NCI-H2081 treated with DMSO at 0.1 percent for 48 hours (cell line): ENCODE results near the gene HEMGN.

Experiments
- DNase-seq: peaks from one replicate; lab custom pipeline; 2025; lab: John Stamatoyannopoulos, UW

The HEMGN gene

GRCh38 chr9:97930972-97931371 lies 7.0 kb downstream of the HEMGN start:
- no peak for DNase-seq

DNA sequence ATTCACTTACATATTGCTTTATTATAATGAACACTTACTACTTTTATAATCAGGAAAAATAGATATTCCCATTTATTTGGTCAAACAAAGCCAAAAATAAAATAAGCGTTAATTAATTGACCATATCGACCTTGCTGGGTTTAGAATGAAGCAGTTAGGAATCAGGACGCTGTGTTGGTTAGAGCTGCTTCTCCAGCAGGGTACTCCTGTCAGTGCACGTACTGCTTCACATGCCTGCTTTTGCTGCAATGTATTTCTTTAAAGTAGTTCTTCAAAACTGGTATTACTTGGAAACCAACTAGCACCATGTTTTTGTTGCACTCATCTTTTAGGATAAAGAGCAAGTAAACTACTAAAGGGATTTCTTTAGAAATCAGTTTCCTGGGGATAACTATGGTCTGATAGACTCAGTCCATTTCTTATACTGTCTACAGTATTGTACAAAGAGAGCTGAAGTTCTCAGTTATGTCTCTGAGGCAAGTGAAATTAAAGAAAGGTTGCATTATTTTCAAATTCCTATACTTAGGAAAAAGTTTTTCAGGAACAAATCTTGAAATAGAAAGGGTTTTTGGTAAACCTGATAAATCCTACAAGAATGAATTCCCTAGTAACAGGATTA lies 8.9 kb downstream of the HEMGN start:
- no peak for DNase-seq

GRCh38 chr9:97925497-97926334 lies 12.3 kb downstream of the HEMGN start:
- no peak for DNase-seq

DNA sequence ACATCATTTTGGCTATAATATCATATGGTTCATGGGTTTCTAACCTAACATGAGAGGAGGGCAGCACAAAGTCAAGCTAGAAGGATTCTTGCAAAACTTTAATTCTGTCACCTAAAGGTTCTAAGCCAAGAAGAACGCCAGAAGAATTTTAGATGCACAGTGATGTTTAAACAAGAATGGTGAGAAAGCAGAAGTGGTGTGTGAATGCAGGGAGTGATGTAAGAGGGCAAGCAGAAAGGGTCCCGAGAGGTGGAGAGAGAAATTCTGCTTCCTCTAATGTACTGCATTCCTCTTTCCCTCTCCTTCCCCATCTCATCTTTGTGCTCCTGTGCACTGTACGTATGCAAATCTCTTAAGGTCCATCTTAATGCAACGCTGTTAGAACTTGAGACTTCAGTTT lies 13.6 kb downstream of the HEMGN start:
- no peak for DNase-seq

GRCh38 chr9:97923529-97924108 lies 14.4 kb downstream of the HEMGN start:
- DNase-seq, result peak; percentile 76

DNA sequence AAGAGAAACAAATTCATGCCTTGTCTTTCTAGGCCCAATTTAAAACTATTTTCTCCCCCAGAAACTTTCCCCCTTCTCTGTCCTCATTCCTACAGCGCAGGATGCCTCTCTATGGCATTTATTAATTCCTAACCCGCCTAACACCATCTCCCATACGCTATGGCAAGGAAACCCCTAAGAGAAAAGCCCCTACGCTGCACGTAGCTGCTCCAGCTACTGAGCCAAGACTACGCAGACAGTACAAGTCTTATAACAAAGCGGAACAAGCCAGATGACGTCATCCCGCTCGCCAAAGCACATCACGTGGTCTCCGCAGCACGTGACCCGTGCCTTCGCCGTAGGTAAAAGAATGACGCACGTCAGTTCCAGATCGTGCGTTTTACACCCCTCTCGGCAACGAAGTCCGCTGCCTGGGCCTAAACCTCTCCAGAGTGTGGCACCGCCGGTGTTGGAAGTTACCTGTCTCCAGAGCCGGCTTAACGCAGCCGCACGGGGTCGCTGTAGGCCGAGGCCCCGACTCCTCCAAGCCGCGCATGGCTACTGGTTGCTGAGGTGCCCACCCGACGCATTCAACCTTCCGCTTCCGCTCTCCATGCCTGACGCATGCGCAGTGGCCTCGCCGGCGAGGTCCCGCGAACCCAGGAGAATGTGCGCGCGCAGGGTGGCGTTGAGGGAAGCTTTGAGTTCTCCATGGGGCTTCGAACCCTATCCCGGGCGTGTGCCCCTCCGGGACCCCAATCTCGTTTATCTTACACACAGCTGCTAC lies 15.8 kb downstream of the HEMGN start, which contains the start of gene TRMO:
Gene TRMO (minus strand): TSS at position 542 of the 766 bp plus-strand sequence. CDS start 7 bp downstream, at position 535.
- peak; percentile 92 for DNase-seq

DNA sequence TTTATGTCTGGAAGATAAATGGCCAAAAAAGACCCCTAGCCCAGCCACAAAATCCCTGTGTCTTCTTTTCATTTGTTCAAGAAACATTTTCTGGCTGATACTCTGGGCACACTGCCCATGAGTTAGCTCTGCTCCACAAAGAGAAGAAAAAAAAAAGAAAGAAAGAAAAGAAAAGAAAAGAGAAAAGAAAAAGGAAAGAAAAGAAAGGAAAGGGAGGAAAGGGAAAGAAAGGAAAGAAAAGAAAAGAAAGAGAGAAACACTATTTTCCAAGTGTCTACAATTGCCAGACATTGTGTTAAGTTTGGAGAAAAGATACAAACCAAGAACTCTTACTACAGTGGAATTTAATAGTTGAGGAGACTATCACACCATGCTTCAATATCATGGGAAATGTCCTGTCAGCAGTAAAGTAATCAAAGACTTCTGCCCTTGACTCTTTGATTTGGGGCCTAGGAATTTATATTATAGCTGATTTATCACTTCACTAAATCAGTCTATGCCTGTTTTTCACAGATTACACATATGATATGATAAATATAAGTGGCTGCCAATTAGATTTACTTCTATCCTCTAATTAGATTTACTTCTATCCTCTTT lies 18.7 kb downstream of the HEMGN start:
- no peak for DNase-seq

GRCh38 chr9:97918611-97919010 lies 19.4 kb downstream of the HEMGN start:
- no peak for DNase-seq

- no peak for DNase-seq
Observed at GRCh38 chr9:97911970-97912369, 26.0 kb downstream of the HEMGN start.

DNA sequence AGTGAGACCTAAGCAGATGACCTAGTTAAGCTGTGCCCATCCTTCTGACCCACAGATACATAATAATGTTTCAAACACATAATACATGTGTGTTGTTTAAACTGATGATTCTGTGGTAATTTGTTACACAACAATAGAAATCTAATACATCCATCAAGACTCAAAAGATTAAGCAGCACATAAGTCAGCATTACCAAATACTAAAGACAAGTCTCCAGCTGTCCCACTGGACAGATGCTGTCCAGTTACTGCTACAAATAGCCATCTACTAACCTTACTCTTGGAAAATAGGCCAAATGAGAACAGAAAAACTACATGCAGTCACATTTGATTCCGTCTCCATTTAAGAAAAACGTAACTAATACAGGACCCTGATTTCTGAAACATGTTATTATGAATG lies 26.4 kb downstream of the HEMGN start:
- DNase-seq, result no peak

- no peak for DNase-seq
Observed at GRCh38 chr9:97910357-97910756, 27.6 kb downstream of the HEMGN start.

DNA sequence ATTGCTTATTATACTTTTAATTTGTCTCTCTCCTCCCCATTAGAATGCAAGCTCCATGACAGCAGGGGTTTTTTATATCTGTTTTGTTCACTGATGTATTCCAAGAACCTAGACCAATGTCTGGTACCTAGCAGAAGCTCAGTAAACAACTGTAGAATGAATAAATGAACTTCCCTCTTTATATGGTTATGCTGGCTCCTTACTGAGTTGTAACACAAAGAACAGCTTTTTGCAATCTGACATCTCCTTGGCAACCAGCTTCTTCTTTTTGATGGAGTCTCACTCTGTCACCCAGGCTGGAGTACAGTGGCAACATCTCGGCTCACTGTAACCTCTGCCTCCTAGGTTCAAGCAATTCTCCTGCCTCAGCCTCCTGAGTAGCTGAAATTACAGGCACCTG lies 29.3 kb downstream of the HEMGN start:
- no peak for DNase-seq

DNA sequence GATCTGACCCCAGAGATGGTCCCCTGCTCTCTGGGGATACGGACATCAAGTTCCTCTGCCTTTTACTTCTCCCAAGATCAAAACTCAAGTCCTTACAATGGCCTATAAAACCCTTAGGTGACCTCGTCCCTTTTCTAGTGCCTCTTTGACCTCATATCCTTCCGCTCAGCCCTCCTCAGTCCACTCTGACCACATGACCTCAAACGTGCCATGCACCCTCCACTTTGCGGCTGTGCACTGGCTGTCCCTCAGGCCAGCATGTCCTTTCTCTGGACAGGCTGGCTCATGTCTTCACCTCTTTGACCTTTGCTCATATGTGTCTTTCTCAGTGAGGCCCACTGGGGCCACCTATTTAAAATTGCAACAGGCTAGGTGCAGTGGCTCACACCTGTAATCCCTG lies 30.3 kb downstream of the HEMGN start:
- DNase-seq, result no peak

- no peak for DNase-seq
Observed at GRCh38 chr9:97907046-97907445, 30.9 kb downstream of the HEMGN start.

DNA sequence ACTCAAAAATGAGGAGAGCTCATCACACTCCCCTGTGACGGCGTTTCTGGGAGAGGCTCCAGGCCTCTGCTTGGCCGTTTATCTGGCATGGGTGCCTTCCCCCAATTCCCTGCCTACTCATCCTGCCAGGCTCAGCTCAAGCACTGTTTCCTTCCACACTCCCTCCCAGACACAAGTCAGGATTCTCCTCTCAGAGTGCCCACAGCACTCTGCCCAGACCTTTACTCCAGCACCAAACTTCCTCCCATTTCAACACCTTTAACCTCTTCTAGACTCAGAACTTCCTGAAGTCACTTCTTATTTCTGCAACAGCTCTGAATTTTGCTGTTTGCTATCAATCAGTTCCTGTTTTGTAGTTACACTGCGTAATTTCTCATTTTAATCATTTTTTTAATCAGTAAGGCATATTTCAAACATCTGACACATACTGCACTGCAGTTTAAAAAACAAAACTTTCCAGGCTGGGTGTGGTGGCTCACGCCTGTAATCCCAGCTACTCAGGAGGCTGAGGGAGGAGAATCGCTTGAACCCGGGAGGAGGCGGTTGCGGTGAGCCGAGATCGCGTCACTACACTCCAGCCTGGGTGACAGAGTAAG lies 31.6 kb downstream of the HEMGN start:
- no peak for DNase-seq

DNA sequence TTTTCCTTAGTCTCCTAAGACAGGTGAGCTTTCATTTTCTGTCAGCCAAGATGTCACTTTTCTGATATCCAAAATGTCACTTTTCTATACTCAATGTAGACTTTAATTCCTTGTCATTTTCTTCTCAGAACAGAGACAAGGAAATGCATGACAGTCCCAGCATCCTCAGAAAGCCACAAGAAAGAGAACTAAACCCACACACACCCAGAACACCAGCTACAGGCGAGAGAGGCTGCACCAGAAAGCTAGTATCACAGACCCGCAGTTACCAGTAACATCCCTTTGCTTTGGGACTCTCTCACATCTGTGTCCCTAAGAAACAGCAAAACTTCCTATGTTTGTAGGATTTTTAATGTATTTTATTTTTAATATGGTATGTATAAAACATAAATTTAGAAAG lies 32.7 kb downstream of the HEMGN start:
- DNase-seq, result no peak

DNA sequence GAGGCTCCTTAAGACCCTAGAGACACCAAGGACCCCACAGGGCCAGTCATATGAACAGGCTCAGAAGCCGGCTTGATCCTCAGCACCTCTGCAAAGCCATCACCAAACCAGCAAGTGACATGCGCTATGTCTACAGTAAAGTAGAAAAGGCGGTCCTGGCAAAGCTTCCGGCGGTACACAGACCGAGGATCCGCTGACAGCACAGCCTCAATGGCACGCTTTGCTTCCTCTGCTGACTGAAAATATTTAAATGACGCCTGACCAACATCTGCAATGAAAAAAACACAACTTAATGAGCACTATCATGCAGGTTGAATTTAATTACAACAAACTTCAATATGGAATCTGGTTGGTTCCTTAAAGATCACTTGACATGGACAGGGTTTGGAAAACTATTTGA lies 33.2 kb downstream of the HEMGN start:
- DNase-seq, result no peak

DNA sequence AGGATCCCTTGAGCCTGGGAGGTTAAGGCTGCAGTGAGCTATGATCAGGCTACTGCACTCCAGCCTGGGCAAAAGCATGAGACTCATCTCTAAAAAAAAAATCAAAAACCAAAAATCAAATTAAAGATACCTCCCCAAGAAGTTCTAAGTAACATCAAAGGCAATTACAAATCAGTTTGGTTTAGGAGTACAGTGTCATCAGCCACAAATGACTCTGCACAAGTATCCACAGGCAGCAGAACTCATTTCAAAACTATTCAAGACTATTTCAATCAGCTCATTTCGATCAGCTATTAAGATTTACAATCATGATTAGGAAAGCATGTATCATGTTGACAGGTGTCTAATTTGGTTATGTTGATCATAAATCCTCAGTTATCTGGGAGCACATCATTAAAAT lies 34.8 kb downstream of the HEMGN start:
- DNase-seq, result no peak

DNA sequence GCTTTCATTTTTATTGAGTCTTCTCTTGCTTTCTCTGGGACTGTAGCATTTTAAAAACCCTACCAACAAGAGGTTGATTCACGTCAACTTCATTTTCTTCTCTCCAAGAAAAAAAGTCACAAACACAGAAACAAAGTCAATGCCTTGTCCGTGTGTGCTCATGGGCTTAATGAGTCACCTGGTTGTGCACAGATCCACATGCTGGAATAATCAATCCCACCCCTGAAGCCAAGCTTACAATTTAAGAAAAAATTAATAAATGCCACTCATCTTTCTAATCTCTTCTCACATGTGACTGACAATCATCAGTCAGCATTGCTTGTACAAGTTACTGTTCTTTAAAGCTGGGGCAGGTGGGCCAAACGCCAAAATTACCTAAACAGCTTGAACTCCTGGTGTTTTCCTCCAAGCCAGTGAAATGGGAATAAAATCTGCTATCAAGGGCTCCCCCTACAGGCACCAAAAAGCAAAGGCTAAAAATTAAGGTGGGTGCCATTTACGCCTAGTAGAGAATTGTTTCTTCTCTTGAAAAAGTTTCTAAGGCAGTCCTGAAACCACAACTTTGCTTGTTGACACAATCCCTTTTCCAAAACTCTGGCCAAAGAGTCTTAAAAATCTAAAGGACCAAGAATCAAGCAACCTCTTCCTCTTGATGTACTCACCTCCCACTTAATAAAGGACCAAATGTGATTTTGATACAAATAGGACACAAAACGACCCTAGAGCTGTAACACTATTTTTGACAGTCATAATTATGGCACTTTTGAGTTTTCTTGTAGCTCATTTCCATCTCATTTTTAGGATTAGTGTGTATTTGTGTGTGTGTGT lies 37.0 kb downstream of the HEMGN start:
- DNase-seq, result peak; percentile 17

DNA sequence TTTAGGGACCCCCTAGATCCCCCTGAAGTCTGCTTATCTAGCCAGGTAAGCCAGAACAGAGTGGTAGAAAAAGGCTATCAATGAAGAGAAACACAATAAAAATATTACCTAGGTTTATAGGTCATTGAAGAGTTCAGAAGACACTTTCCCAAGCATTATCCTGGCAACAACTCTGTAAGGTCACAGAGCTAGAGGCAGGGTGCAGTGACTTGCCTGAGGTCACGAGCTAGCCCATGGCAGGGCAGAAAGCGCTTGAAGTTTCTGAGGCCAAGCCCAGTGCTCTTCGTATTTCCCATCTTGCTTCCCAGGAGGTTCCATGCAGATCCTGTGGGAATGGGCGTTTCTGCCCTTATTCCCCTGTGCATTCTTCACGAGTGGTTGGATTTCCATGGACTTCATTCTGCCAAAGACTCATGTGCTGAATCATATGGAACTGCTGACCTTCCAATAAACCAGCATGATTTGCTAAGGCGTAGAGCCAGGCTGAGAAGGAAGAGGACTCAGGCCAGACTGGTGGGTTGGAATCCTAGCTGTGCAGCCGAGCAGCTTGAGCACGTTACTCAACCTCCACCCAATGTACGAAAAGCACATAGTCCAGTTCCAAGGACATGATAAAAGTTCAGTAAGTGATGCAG lies 37.8 kb downstream of the HEMGN start:
- no peak for DNase-seq
